ENCODE data around the gene LRIG1. TPM values are rescaled to one million over a fixed set of nuclear protein-coding genes. Genes with fewer than 3 reads are reported as not detected.
A peak's percentile ranks its signal among the peaks of the same experiment; 100 is the strongest.

The LRIG1 gene
- total RNA-seq, 1 donor from 2014 or later, result 178 TPM

DNA sequence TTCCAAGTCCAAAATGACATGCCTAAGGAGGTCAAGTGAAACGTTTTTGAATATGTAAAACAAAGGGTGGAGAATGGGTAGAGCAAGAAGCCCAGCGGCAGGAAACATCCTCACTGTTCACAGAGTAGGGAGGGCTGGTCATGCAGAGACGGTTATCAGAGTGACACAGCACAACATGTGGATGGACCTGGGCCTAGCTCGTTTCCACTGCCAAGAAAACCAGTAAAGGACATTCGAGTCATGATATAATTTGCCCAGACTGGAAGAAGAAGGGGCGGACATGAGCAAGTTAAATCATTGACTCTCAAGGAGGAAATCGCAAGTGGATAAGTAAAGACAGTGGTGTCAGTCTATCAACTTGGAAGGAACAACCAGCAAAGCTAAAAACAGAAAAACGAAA lies 89.3 kb downstream of the LRIG1 start:
- TF ChIP-seq CTCF (conservative IDR thresholded peaks at IDR 0.05), result no peak
- peak overlapping the region; percentile 14 for H3K4me3 Mint-ChIP-seq
- no peak for DNase-seq (ENCODE audit: low read depth, low spot score)
- H3K9me3 Mint-ChIP-seq, result no peaks in the 10 kb centered on the region
- H3K27ac Mint-ChIP-seq (ENCODE audit: unreplicated experiment), result peak overlapping the region; percentile 64
- H3K36me3 Mint-ChIP-seq (ENCODE audit: low read depth), result peaks cover 38% of the 10 kb centered on the region
- peaks cover 75% of the 10 kb centered on the region for H3K4me1 Mint-ChIP-seq
- H3K27me3 Mint-ChIP-seq (ENCODE audit: low read depth), result no peaks in the 10 kb centered on the region

DNA sequence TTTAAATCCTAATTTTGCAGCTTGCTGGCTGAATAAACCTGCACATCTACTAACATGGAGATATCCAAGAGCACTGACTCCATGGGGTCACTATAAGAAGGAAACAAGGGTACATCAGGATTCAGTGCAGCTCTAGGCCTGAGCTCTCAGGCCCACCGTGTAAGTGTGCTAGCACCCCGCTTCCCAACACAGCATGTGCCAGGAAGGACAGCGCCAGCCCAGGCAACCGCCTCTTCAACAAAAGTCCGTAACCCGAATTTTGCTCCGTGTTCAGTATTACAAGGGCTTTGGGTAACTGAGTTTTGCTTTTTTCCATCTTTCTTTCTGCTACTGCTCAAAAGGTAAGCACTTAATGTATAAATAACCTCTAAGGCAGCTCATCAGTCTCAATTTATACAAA lies 89.8 kb downstream of the LRIG1 start:
- H3K9me3 Mint-ChIP-seq, result no peaks in the 10 kb centered on the region
- peaks cover 75% of the 10 kb centered on the region for H3K4me1 Mint-ChIP-seq
- H3K36me3 Mint-ChIP-seq (ENCODE audit: low read depth), result peaks cover 36% of the 10 kb centered on the region
- peak overlapping the region; percentile 64 for H3K27ac Mint-ChIP-seq (ENCODE audit: unreplicated experiment)
- H3K27me3 Mint-ChIP-seq (ENCODE audit: low read depth), result no peaks in the 10 kb centered on the region
- TF ChIP-seq CTCF (conservative IDR thresholded peaks at IDR 0.05), result no peak
- DNase-seq (ENCODE audit: low read depth, low spot score), result no peak
- peak overlapping the region; percentile 14 for H3K4me3 Mint-ChIP-seq

DNA sequence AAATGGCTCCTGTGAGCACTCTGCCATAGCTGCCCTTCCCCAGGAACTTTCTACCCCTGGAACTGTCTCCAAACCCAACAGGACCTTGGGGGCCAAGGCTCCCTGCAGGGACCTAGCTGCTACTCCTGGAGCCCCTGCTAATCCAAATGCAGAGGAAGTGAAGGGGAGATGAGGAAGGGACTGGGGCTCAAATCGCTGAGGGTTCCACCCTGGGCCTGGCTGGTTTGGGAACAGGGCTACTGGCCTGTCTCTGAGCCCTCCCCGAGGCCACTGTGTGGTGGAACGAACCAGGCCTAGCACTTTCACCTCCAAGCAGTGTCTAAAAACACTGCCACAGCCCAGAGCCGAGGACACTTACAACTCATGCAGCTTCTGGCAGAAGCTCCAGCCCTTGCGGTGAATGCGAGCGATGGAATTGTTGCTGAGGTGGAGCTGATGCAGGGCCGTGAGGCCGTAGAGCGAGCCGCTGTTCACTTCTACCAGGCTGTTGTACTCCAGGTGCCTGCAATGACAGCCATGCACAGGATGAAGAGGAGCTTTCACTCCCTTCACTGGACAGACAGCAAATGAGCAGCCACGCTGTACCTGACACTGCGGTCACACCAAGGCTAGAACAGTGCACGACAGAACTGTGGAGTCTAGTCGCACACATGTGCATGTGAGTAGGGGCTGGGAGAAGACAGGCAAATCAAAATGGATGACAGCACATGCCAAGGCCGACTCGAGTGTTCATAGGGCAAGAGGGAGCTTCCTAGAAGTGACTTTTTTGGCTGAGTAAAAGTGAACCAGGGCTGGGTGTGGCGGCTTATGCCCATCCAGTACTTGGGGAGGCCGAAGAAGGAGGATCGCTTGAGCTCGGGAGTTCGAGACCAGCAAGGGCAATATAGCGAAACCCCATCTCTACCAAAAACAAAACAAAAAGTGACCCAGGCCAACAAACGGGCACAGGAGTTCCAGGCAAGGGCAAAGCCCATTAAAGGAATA lies 90.8 kb downstream of the LRIG1 start:
- Mint-ChIP-seq H3K27ac (ENCODE audit: unreplicated experiment) (no peak overlapping the region), H3K36me3 (ENCODE audit: low read depth) (peaks cover 36% of the 10 kb centered on the region), H3K9me3 (no peaks in the 10 kb centered on the region), H3K4me1 (peaks cover 75% of the 10 kb centered on the region), H3K27me3 (ENCODE audit: low read depth) (no peaks in the 10 kb centered on the region), H3K4me3 (peak overlapping the region; percentile 10)
- no peak for TF ChIP-seq CTCF (conservative IDR thresholded peaks at IDR 0.05)
- DNase-seq (ENCODE audit: low read depth, low spot score), result no peak

- Mint-ChIP-seq H3K27ac (ENCODE audit: unreplicated experiment) (no peak overlapping the region), H3K27me3 (ENCODE audit: low read depth) (no peaks in the 10 kb centered on the region), H3K4me1 (peaks cover 86% of the 10 kb centered on the region), H3K4me3 (peak overlapping the region; percentile 62), H3K36me3 (ENCODE audit: low read depth) (peaks cover 41% of the 10 kb centered on the region), H3K9me3 (no peaks in the 10 kb centered on the region)
- peak; percentile 76 for DNase-seq (ENCODE audit: low read depth, low spot score)
- TF ChIP-seq CTCF (conservative IDR thresholded peaks at IDR 0.05), result peak; percentile 90
These were observed 93.1 kb downstream of the LRIG1 start for GRCh38 chr3:66407611-66408218.

DNA sequence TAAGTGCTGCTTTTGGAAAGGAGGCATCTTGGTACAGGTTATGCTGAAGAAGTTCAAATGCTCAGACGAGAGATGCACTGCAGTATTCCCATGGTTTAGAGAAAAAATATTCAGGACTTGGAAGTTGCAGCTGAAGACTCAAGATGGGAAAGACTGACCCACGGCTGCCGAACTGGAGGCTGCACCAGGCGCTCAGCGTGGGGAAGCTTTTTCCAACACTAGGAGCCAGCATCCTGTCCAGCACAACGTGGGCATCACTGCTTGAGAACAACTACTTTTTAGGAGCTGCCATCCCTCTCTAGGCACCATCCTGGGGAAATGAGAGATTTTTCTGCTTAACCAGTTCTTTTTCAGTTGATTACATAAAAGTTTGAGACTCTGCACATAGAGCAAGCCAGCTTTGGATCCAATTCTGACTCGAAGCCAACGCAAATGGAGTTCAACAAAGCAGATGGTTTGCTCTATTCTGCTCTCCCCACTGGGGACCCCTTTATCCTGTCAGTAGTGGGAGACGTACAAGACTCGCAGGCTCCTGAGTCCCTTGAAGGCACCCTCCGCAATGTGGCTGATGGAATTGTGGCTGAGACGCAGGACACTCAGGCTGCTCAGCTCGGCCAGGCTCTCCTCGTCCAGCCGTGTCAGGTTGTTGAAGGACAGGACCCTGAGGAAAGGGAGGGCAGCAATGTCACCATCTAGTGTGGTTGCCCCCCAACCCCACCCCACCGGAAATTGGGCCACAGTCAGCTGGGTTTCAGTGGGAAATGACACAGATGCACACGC lies 93.8 kb downstream of the LRIG1 start:
- Mint-ChIP-seq H3K4me3 (peak overlapping the region; percentile 51), H3K27ac (ENCODE audit: unreplicated experiment) (peak overlapping the region; percentile 91), H3K9me3 (no peaks in the 10 kb centered on the region), H3K27me3 (ENCODE audit: low read depth) (peaks cover 1% of the 10 kb centered on the region), H3K36me3 (ENCODE audit: low read depth) (peaks cover 40% of the 10 kb centered on the region), H3K4me1 (peaks cover 88% of the 10 kb centered on the region)
- TF ChIP-seq CTCF (conservative IDR thresholded peaks at IDR 0.05), result no peak
- DNase-seq (ENCODE audit: low read depth, low spot score), result no peak
